MCF 10A (cell line): ENCODE measurements around the gene SRP54. TPM values are rescaled to one million over a fixed set of nuclear protein-coding genes. Genes with fewer than 3 reads are reported as not detected.

Experiments
- BruUV-seq: library from RNA; stranded (reverse); fragments of 400-500 nt; replicated peaks from 2 replicates; lab custom pipeline; 2021; lab: Mats Ljungman, UMichigan
- CTCF ChIA-PET: fragments of 300-600 bp; sonication (Branson Sonifier 250); formaldehyde crosslinking; extraction: SDS; loops from one replicate; lab custom pipeline; 2021; ENCODE audit warnings: antibody characterized with exemption, inconsistent platforms; lab: Yijun Ruan, JAX
- POLR2A ChIA-PET: fragments of 300-600, 350-650 bp; sonication (Branson Sonifier 250); formaldehyde crosslinking; extraction: SDS; loops from one replicate; lab custom pipeline; 2020; ENCODE audit warnings: antibody characterized with exemption, inconsistent platforms; lab: Yijun Ruan, JAX
- DNase-seq: peaks from one replicate; pipeline ENCODE4 v3.0.0-alpha.2; 2018; ENCODE audit not compliant: unreplicated experiment
- H3K27ac Mint-ChIP-seq: one replicate; pipeline ENCODE4 v1.8.0; 2022; ENCODE audit warnings: mild to moderate bottlenecking, low read depth, mixed read lengths; ENCODE audit not compliant: unreplicated experiment
- H3K27me3 Mint-ChIP-seq: one replicate; pipeline ENCODE4 v1.8.0; 2022; ENCODE audit warnings: mixed read lengths; ENCODE audit not compliant: insufficient read depth, unreplicated experiment
- H3K36me3 Mint-ChIP-seq: one replicate; pipeline ENCODE4 v1.8.0; 2022; ENCODE audit warnings: mild to moderate bottlenecking, moderate library complexity, mixed read lengths; ENCODE audit not compliant: insufficient read depth, unreplicated experiment
- H3K4me1 Mint-ChIP-seq: one replicate; pipeline ENCODE4 v1.8.0; 2022; ENCODE audit warnings: mixed read lengths; ENCODE audit not compliant: insufficient read depth, unreplicated experiment
- H3K4me3 Mint-ChIP-seq: one replicate; pipeline ENCODE4 v1.8.0; 2022; ENCODE audit warnings: mild to moderate bottlenecking, moderate library complexity, mixed read lengths; ENCODE audit not compliant: unreplicated experiment
- H3K9me3 Mint-ChIP-seq: one replicate; pipeline ENCODE4 v1.8.0; 2022; ENCODE audit warnings: mixed read lengths; ENCODE audit not compliant: unreplicated experiment
- CTCF ChIP-seq: fragments of 200-600 bp; IDR thresholded peaks from one replicate; pipeline ENCODE4 v1.8.0; 2022; ENCODE audit warnings: antibody characterized with exemption, mild to moderate bottlenecking; ENCODE audit not compliant: unreplicated experiment
- intact Hi-C: fragments of 100-400 bp; cut with micrococcal nuclease; formaldehyde crosslinking; loops from 2 replicates; pipeline ENCODE4 v1.14.1; 2022
- total RNA-seq: library from RNA; stranded (reverse); gene quantifications from 2 replicates; pipeline ENCODE4 v1.2.3, GENCODE V29; 2022

Gene SRP54
- total RNA-seq, 1 experiment from 2014 or later = 77.4 TPM

GRCh38 chr14:35068238-35069012 lies 85.6 kb downstream of the SRP54 start:
- intact Hi-C loops = no loop called here
- Mint-ChIP-seq H3K27ac (no peak overlapping the region), H3K27me3 (no peaks in the 10 kb centered on the region), H3K9me3 (no peaks in the 10 kb centered on the region), H3K4me3 (no peak overlapping the region), H3K36me3 (peaks cover 48% of the 10 kb centered on the region), H3K4me1 (peaks cover 5% of the 10 kb centered on the region)
- CTCF ChIA-PET = no interaction called here
- TF ChIP-seq CTCF = no peak
- no peak for DNase-seq
- BruUV-seq = no TSS peak
- POLR2A ChIA-PET = no interaction called here

- Mint-ChIP-seq H3K4me1 (peaks cover 5% of the 10 kb centered on the region), H3K4me3 (no peak overlapping the region), H3K36me3 (peaks cover 40% of the 10 kb centered on the region), H3K27me3 (no peaks in the 10 kb centered on the region), H3K9me3 (no peaks in the 10 kb centered on the region), H3K27ac (no peak overlapping the region)
- TF ChIP-seq CTCF = no peak
- intact Hi-C loops = no loop called here
- ChIA-PET CTCF (no interaction called here), POLR2A (no interaction called here)
- DNase-seq = no peak
- BruUV-seq = no TSS peak
Observed at GRCh38 chr14:35072226-35072625, 89.4 kb downstream of the SRP54 start.

GRCh38 chr14:35073486-35073885 lies 90.7 kb downstream of the SRP54 start:
- no peaks in the 10 kb centered on the region for H3K27me3 Mint-ChIP-seq
- ChIA-PET POLR2A (interaction anchor here (0.7 kb wide), 2 partner anchors 30 to 395 kb away, joined by 3 to 4 read pairs; no protein-coding TSS in a partner anchor), CTCF (no interaction called here)
- H3K36me3 Mint-ChIP-seq = peaks cover 33% of the 10 kb centered on the region
- no peak for DNase-seq
- H3K4me1 Mint-ChIP-seq = peaks cover 4% of the 10 kb centered on the region
- H3K27ac Mint-ChIP-seq = no peak overlapping the region
- no peaks in the 10 kb centered on the region for H3K9me3 Mint-ChIP-seq
- H3K4me3 Mint-ChIP-seq = no peak overlapping the region
- no peak for TF ChIP-seq CTCF
- BruUV-seq = no TSS peak
- intact Hi-C loops = no loop called here

- no TSS peak for BruUV-seq
- POLR2A ChIA-PET = interaction anchor here (1.5 kb wide), 1 partner anchor 43 kb away, joined by 3 read pairs; the partner anchor contains the start of gene PPP2R3C
- Mint-ChIP-seq H3K27ac (no peak overlapping the region), H3K9me3 (no peaks in the 10 kb centered on the region), H3K4me1 (no peaks in the 10 kb centered on the region), H3K27me3 (no peaks in the 10 kb centered on the region), H3K36me3 (peaks cover 39% of the 10 kb centered on the region), H3K4me3 (no peak overlapping the region)
- TF ChIP-seq CTCF = no peak
- no peak for DNase-seq
- CTCF ChIA-PET = interaction anchor here (0.6 kb wide), 2 partner anchors 14 to 47 kb away, joined by 3 read pairs; no protein-coding TSS in a partner anchor
- intact Hi-C loops = no loop called here
Observed at GRCh38 chr14:35078082-35078481, 95.3 kb downstream of the SRP54 start.

Other genes starting within 250 kb of the SRP54 start
- 33.3 and 44.6 TPM in 2 replicates for gene BAZ1A, start 107.6 kb upstream of the SRP54 start, total RNA-seq
- 73.9 and 74.6 TPM in 2 replicates for gene FAM177A1, start 63.3 kb downstream of the SRP54 start, total RNA-seq
- gene PPP2R3C, start 139.0 kb downstream of the SRP54 start, total RNA-seq = 16.9 and 21.6 TPM in 2 replicates
- gene PRORP, start 139.6 kb downstream of the SRP54 start, total RNA-seq = 27.9 and 30.5 TPM in 2 replicates